Dedifferentiated amniotic fluid mesenchymal stem cell (primary cell): ENCODE results near the gene PNPLA8.
"Not testable (repeated sequence)": the region's sequence is repeated elsewhere in the genome, so short reads cannot be mapped to it uniquely, and the experiment has no call there.

Experiments used
- DNase-seq: peaks from one replicate; pipeline ENCODE4 v3.0.0-alpha.2; 2016; ENCODE audit errors: extremely low spot score

PNPLA8 gene

DNA sequence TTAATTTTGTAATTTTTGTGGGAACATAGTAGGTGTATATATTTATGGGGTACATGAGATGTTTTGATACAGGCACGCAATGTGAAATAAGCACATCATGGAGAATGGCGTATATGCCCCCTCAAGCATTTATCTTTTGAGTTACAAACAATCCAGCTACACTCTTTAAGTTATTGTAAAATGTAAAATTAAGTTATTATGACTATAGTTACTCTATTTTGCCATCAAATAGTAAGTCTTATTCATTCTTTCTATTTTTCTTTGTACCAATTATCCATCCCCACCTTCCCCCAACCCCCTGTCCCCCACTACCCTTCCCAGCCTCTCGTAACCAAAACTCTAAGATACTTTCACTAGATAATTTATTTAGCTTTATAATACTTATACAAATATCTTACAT lies 7.8 kb upstream of the PNPLA8 start:
- no peak for DNase-seq

DNA sequence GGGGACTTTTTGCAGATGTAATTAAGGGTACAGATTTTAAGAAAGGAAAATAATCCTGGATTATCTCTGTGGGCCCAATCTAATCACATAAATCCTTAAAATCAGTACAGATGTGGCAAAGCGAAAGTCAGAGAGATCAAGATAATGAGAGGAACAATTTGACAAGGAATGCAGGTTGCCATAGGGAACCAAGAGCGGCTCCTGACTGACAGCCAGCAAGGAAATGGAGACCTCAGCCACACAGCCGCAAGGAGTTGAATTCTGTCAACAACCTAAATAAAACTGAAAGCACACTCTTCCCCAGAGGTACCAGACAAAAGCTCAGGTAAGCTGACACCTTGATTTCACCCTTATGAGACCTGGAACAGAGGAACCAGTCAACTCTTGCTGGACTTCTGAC lies 3.4 kb upstream of the PNPLA8 start:
- no peak for DNase-seq

DNA sequence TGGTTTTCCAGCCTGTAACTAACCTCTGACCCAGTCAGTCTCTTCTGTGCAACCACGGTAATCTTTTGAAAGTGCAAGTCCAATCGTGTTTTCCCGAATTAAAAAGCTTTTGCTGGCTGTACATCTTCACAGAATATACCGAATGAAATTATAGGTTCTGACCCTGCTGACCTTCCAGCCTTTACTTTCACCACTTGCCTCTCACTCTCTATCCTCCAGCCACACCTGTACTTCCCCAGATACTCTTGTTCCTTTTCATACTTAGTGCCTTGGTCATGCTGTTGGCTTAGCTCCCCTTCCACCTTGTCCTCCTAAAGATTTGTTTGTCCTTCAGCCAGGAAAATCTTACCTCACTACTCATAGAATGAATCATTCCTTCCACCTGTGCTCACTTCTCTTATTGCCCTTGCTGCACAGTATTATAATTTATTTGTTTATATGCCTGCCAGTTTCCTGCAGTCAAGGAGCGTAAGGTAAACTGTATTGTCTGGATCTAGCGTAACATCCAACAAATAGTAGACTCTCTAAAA lies 2.3 kb upstream of the PNPLA8 start:
- DNase-seq = no peak

DNA sequence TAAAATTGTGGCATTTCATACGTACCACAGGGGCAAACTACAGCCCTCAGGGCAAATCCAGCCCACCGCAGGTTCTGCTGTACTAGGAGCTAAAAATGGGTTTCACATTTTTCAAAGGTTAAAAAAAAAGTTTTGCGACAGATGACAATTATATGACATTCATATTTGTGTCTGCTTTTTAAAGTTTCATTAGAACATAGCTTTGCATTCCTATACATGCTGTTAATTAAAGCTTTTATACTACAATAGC lies 758 bp upstream of the PNPLA8 start:
- no peak for DNase-seq

DNA sequence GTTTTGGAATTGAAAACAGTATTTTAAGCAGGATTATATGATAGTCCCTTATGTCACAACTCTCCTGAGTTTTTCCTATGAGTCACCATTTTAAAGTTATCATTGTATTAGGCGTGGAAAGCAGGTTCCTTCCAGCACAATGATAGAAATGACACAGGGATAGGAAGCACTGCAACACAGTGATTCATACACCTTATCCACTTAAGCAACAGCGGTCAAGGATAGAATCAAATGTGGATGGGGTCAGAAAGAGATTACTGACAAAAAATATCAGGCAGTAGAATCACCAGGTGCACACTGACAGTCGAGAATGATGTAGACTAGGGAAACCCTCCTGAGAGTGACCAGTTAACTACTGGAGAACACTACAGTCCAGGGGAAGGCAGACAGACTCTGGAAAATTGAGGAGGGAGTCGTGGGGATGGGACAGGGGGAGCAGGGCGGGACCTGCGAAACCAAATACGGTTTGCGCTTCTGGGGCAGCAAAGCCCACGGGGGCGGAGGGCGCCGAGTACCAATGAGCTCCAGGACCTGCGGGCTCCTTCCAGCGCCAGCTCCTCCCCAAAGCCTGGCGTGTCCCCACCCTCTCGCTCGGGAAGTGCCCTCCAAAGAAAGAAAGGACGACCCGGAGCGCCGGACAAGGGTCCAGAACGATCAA lies 479 bp downstream of the PNPLA8 start:
- peak; percentile 53 for DNase-seq

DNA sequence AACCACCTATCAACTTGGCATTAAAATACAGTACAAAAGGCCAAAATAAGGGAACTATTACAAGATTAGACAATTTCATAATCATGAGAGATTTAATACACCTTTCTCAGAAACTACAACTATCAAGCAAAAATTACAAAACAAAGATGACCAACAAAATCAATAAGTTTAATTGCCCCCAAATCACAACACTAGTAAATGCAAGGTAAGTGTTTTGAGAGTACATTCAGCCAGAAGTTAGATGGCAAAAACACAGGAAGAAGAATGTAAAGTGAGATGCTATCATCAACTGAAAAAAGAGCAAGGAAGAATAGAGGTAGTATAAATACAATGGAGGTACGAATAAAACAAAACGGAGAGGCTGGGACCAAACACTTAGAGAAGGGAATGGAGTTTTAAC lies 3.2 kb downstream of the PNPLA8 start:
- DNase-seq = no peak

DNA sequence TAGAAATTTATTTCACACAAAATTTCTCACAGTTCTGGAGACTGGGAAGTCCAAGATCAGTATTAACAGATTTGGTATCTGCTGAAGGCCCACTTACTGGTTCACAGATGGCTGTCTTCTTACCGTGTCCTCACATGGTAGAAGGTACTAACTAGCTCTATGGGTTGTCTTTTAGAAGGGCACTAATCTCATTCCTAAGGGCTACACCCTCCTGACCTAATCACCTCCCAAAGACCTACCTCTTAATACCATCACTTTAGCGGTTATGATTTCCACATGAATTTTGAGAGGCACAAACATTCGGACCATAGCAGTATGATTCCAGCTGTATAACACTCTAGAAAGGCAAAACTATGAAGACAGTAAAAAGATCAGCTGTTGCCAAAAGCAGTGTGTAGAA lies 8.0 kb downstream of the PNPLA8 start:
- no peak for DNase-seq

DNA sequence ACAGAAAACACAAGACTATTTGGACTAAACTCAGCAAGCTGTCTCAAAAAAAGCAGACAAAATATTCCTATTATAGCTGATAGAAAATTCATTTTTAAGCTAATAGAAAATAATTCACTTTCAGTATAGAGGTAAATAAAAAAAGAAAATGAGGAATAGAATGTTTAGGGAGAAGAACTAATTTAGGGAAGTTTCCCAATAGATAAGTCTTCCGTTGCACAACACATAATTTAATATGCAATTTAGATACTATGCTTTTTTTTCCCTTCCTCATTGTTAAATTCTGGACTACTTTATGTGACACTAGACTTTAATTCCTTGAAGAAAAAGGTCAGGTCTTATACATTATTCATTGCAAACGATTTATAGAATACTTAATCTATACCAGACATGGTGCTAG lies 10.3 kb downstream of the PNPLA8 start:
- no peak for DNase-seq

DNA sequence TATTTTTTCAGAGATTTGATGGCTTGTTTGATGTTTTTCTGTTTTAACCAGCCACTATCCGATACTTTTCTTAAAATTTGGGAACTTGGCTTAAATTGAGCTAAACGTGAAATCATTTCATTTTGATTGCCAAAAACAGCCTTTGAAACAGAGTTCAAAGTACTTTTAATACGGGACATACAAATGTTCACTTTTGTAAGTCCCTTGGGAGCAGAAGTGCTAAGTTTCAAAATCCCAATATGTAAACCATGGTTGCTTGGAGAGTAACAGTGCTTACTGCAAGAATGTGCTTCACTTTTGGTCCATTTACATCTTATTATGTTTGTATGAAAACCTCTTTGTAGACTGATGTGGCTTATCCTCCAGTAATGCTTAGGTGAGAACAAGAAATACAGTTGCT lies 10.9 kb downstream of the PNPLA8 start:
- no peak for DNase-seq

DNA sequence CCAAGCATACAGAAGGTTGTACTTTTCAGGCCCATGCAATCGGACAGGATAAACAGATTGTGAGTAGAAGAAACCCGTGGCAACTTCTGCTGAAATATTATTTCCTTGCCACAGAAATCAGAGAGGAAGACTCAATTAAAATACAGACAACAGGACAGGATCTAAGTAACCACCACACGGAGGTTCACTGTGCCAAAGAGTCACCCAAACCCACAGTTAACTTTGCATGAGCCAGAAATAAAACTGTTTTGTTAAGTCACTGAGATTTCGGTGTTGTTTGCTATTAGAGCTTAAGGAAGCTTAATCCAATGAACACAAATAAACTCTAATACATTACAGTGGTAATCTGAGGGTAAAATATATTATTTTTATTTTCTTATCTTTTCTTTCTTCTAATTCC lies 14.0 kb downstream of the PNPLA8 start:
- DNase-seq = no peak

DNA sequence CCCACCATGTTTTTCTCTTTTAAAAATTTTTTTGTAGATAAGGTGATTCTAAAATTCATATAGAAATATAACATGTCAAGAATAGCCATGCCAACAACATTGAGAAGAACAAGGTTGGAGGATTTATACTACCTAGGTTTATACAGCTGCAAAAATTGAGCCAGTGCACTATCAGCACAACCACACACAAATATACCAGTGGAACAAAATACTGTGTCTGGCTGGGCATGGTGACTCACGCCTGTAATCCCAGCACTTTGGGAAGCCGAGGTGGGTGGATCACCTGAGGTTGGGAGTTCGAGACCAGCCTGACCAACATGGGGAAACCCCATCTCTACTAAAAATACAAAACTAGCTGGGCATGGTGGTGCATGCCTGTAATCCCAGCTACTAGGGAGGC lies 21.4 kb downstream of the PNPLA8 start:
- not testable (repeated sequence) for DNase-seq

DNA sequence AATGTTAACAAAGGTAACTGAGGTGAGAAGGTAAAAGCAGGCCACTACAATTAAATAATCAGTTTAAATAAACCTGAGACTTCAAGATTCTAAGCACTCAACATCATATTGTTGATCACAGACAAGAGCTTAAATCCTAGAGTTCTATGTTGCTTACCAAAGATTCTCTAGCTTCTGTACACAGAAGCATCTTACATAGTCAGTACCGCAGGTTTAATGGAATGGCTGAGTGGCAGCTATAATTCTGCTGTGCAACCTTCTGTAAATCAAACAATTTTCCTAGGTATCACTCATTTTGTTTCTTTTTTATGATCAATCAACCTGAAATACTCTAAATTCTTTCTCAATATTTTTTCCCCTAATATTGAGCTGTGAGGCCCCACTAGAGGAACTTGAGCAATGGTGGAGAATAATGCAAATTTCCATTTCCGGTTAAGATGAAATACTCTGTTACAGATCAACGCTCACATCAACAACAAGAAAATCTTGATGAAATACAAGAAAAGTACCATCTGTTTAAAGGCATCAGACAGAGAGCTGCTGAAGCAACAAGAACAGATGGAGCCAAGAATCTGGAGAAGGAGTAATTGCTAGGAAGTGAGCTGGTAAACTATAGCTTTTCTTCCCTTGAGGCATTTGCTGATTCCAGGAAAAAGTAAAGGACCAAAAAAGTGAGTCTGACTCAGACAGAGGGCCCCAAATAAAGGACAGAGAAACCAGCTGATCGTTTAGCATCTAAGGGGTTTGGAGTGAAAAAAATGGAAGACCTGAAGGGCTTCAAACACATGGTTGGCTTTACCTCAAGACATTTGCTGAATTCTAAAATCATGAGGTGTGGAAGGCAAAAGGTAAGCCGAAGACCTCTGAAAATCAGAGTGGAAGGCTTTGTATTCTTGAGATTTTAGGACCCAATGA lies 22.6 kb downstream of the PNPLA8 start:
- peak; percentile 52 for DNase-seq

DNA sequence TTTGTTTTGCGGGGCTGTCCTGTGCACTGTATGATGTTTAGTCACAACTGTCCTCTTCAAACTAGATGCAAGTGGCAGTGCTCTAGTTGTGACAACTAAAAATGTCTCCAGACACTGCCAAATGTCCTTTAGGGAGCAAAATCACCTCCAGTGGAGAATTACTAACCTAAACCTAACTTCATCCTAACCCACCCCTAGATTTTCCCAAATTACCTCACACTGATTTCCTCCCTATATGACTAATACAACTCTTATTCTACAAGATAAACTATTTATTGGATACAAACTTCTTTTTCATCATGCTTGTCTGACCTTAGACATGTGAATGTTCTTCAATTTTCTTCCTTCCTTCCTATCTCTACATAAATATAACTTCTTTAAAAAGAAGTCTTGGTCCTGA lies 26.4 kb downstream of the PNPLA8 start:
- no peak for DNase-seq

DNA sequence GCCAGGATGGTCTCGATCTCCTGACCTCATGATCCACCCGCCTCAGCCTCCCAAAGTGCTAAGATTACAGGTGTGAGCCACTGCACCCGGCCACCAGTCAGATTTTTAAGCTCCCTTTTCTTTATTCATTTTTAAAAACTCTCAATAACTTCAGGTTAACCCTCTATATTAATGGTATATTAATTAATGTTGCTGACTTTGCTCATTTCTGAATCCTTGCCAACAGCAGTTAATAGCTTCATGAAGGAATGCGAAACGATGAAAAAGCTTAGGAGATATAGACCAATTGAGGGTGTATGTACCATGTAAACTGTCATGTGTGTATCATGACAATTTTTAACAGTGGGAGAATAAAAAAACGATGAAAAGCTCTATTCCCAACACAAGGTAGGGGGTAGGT lies 27.5 kb downstream of the PNPLA8 start:
- DNase-seq = no peak

DNA sequence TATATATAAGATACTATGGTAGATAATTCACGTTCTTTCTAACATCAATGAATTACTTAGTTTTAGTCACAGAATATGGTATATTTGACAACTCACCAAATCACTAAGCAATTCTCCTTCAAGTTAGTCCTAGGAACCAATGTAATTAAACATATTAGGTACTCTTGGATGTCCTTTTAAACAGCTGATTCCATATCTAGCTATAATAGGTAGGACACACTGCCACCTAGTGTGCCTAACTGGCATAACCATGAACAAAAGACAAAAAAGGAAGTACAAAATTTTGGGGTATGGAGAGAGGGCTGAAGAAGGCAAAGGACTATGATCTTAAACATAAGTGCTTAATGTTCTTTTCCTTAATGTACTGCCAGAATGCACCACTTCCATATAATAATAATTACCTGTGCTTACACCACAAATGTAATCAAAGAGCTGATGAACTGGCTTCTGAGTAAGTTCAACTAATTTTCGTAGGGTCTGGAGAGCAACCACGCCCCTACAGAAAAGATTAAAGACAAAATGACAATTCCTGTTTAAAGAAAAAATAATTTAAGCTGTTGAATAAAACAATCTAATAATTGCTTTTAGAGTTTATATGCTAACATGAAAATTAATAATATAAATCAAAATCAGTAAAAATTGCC lies 28.7 kb downstream of the PNPLA8 start:
- DNase-seq = peak; percentile 31

DNA sequence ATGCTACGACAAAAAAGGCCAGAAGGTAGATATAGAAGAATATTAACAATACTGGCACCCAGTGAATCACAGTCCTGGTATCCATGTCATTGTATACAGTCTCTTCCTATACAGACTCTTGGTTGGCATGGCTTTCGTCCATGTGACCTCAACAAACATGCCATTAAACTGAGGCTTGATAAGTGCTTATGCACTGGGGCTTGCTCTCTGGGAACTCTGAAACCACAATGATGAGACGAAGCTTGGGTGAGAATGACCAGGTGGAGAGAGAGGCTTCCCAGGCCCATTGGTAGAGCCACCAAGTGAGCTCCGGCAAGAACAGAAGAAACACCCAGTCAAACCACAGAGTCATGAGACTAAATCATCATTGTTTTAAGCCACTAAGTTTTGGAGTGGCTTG lies 33.2 kb downstream of the PNPLA8 start:
- no peak for DNase-seq

DNA sequence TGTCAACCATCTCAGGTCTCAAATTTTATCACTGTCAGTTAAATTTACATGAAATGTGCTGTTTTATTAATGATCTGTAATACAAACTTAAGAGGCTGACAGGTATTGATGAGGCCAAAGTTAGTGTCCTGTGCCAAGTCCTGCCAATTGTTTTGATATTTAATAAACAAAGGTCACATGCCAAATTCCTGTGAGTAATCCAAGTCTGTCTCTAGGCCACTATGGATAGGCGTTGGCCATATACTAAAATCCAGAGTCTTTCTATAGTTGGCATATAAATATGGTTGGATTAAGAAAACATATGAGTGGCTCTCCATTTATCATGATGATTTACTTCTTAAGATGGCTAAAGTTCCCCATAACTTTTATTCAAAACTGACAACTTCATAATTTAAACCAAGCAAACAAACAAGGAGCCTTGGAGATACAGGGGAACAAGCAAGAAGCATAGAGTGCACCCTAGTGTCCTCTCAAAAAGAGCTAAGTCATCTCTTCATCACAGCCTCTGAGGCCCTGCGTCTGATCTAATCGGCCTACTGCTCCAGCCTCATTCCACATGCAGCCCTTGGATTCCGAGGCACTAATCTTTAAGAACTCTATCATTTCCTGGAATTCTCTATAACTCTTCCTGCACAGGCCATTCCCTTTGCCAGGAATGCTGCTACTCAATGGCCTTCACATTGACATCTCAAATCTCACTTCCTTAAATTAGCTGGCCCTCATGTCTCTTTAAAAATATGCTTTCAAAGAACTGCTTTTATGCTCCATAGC lies 37.0 kb downstream of the PNPLA8 start:
- DNase-seq = no peak

DNA sequence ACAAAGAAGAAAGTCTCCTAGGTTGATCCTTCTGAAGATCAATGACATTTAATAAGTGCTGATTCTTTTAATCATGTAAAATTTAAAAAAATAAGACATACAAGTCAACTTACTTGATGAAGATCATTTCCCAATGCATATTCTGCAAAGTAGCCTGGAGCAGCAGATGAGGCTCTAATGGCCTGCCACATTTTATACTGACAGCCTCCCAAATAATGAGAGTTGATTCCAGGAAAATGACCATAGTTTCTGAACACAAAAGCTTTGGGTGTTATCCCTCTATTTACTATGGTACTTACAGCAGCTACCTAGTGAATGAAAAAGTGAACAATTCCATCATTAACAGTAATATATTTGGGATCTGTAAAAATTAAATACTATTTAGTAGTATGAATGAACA lies 38.3 kb downstream of the PNPLA8 start:
- DNase-seq = no peak

DNA sequence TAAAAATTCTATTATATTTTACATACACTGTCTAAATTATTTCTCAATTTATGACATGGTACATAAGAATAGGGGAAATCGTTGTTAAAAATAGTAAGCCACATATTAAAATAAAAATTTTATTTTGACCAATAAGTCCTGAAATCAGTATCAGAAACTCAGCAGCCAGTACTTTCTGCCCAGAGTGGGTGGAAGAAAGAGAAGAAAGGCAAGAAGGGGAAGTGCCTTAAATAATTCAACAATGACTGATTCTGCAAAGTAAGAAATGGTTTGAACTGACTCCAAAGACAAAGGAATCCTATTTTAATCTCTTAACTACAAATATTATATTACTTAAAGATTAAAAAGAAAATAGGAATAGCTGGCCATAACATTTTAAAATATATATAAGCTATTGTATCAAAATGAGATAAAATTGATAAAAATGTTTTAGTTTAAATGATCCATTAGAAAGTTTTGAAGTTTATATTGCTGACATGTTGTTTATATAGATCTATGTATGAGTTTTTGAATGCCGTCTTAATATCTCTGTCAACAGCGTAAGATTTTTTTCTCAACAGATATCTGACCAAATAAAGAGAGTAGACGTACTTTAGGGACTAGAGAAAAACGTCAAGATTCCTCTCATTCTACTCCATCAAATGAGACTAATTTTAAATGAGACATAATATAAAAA lies 39.5 kb downstream of the PNPLA8 start:
- peak; percentile 23 for DNase-seq

DNA sequence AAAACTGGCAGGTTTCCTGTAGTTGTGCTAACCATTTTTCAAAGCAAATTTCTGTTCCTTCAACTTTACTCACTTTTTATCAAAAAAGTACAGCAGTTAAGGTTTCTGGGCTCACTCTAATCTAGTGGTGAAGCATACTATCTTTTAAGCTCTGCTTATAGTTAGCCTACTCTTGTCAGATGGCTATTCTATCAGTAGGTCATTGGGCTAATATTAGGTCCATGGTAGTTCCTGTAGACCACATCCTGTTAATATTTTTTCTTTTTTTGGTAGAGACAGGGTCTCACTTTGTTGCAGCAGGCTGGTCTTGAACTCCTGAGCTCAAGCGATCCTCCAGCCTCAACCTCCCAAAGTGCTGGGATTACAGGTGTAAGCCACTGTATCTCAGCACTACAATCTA lies 41.8 kb downstream of the PNPLA8 start:
- no peak for DNase-seq

DNA sequence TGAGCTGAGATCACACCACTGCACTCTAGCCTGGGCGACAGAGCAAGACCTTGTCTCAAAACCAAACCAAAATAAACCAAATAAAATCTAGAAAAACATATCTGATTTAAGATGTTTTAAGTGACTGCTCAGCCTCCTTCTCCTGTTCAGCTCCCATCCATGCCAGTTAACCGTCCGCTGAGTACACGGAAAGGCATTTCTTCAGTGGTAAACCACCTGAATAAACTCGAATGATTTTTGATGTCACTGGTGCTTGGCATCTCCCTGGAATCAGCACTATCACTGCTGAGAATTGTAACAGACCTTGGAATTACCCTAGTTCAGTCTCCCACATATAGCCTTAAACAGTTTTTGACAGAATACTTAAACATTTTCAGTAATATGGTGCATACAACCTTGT lies 45.6 kb downstream of the PNPLA8 start:
- DNase-seq = no peak

DNA sequence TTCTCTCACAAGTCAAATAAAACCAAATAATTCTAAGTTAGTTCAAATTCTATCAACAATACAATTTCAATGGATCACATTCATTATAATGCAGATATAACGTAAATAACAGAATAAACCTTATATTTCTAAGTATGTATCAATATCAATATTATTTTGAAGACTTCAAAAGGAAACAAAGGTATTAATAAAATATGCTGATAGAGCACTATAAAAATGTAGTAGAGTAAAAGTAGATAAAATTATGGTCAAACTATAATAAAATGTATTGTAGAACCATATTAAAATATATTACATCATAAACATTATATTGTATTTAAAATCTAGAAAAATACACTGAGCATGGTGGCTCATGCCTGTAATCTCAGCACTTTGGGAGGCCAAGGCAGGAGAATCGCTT lies 46.2 kb downstream of the PNPLA8 start:
- no peak for DNase-seq
